ENCODE results near the gene DZIP1L.
"Not testable (repeated sequence)": the region's sequence is repeated elsewhere in the genome, so short reads cannot be mapped to it uniquely, and the experiment has no call there.

DZIP1L gene

DNA sequence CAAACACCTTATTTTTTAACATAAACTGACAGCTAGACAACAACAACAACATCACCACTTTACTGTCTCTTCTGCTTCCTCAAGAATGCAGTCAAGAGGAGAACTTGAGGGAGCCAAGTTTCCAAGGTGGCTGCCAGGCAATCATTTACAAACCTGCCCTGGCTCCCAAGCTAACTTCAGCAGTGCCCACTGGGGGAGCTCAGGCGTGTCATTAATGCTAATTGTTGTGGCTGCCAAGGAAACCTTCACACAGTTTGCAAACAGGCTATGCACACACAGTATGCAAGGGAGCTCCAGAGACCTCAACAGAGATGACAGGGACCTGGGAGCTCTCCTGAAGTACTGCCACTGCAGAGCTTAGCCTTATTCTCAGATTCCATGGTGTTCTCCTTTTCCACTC is 2.1 kb downstream of the DZIP1L start:
- TF ChIP-seq, protein P1, sequence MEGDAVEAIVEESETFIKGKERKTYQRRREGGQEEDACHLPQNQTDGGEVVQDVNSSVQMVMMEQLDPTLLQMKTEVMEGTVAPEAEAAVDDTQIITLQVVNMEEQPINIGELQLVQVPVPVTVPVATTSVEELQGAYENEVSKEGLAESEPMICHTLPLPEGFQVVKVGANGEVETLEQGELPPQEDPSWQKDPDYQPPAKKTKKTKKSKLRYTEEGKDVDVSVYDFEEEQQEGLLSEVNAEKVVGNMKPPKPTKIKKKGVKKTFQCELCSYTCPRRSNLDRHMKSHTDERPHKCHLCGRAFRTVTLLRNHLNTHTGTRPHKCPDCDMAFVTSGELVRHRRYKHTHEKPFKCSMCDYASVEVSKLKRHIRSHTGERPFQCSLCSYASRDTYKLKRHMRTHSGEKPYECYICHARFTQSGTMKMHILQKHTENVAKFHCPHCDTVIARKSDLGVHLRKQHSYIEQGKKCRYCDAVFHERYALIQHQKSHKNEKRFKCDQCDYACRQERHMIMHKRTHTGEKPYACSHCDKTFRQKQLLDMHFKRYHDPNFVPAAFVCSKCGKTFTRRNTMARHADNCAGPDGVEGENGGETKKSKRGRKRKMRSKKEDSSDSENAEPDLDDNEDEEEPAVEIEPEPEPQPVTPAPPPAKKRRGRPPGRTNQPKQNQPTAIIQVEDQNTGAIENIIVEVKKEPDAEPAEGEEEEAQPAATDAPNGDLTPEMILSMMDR (IDR thresholded peaks at IDR 0.05; ENCODE audit: borderline replicate concordance, insufficient read depth, low read depth, low read length), result no peak
- H3K4me3 ChIP-seq (ENCODE audit: low read depth, low read length), result no peak overlapping the region

DNA sequence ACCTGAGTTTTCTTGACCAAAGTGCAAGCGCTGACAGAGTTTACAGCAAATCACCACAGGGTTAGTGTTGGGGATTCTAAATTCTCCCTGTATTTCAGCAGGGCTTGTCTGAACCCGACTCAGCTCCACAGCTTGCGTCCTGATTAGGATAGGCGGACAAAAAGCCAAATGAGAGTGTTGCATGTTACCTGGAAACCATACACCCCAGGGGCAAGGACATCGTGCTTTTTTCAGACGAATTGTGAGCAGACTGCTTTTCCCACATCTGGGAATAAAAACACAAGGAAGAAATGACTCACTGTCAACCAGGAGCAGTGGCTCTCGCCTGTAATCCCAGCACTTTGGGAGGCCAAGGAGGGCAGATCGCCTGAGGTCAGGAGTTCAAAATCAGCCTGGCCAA is 3.0 kb downstream of the DZIP1L start:
- H3K4me3 ChIP-seq (ENCODE audit: low read depth, low read length), result no peak overlapping the region
- TF ChIP-seq, protein P1 (IDR thresholded peaks at IDR 0.05; ENCODE audit: borderline replicate concordance, insufficient read depth, low read depth, low read length), result no peak

DNA sequence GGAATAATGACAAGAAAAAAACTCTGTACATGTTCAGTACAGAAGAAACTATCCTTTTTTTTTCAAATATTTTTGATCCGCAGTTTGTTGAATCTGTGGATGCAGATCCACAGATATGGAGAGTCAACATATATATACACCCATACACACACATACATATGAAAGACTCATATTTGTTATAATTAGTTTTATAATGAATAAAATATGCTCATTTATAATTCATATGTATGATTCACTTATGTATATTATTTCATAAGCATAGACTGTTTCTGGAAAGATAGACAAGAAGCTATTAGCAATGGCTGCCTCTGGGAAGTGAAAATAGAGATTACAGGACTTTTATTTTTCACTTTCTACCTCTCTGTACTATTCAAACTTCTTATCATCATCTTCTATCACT is 9.8 kb downstream of the DZIP1L start:
- TF ChIP-seq, protein P1 (IDR thresholded peaks at IDR 0.05; ENCODE audit: borderline replicate concordance, insufficient read depth, low read depth, low read length), result no peak
- H3K4me3 ChIP-seq (ENCODE audit: low read depth, low read length), result no peak overlapping the region

DNA sequence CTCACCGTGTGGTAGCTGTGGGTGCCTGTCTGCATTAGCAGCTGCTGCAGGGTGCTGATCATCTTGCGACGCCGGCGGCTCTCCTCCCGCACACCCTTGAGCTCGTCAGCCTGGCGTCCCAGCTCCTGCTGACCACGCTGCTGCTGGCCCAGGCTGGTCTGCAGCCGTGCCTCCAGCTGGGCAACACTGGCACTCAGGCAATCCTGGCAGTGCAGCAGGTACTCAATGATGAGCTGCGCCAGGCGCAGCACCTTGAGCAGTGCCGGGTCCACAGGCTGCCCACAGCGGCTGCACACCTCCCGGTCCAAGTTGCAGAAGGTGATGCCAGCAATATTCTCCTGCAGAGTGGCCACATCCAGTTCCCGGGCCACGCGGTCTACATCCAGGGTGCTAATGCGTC is 11.9 kb downstream of the DZIP1L start:
- H3K4me3 ChIP-seq (ENCODE audit: low read depth, low read length), result no peak overlapping the region
- TF ChIP-seq, protein P1 (IDR thresholded peaks at IDR 0.05; ENCODE audit: borderline replicate concordance, insufficient read depth, low read depth, low read length), result no peak

DNA sequence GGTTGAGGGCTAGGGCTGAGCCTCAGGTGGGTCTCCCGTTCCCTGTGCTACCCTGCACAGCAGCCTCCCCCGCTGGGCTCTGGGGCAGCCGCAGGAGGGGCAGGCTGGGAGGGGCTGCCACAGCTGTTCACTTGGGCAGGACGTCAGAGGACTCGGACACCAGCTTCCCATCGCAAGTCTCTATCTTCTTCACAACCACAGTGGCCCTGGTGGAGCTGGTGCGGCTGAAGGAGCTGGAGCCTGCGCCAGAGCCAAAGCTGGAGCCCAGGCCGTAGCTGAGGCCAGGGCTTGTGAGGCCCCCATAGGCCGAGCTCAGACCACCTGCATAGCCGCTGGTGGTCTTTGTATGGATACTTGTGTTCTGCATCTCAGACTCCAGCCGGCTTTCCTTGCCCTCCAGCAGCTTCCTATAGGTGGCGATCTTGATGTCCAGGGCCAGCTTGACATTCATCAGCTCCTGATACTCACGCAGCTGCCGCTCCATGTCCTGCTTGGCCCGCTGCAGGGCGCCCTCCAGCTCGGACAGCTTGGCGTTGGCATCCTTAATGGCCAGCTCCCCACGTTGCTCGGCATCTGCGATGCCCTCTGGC is 14.0 kb downstream of the DZIP1L start:
- not testable (repeated sequence) for H3K4me3 ChIP-seq (ENCODE audit: low read depth, low read length)

DNA sequence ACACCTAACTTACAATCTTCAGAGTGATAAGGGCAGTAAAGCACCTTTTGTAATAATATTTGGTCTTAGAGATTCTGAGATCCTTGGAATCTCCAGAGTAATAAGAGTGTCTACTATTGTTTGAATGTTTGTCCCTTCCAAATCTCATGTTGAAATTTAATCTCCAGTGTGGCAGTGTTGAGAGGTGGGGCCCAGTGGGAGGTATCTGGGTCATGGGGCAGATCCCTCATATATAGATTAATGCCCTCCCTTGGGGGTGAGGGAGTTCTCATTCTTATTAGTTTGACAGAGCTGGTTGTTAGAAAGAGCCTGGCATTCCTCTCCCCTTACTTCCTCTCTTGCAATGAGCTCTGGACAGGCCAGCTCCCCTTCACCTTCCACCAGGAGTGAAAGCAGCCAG is 16.0 kb downstream of the DZIP1L start:
- TF ChIP-seq, protein P1 (IDR thresholded peaks at IDR 0.05; ENCODE audit: borderline replicate concordance, insufficient read depth, low read depth, low read length), result no peak
- no peak overlapping the region for H3K4me3 ChIP-seq (ENCODE audit: low read depth, low read length)

DNA sequence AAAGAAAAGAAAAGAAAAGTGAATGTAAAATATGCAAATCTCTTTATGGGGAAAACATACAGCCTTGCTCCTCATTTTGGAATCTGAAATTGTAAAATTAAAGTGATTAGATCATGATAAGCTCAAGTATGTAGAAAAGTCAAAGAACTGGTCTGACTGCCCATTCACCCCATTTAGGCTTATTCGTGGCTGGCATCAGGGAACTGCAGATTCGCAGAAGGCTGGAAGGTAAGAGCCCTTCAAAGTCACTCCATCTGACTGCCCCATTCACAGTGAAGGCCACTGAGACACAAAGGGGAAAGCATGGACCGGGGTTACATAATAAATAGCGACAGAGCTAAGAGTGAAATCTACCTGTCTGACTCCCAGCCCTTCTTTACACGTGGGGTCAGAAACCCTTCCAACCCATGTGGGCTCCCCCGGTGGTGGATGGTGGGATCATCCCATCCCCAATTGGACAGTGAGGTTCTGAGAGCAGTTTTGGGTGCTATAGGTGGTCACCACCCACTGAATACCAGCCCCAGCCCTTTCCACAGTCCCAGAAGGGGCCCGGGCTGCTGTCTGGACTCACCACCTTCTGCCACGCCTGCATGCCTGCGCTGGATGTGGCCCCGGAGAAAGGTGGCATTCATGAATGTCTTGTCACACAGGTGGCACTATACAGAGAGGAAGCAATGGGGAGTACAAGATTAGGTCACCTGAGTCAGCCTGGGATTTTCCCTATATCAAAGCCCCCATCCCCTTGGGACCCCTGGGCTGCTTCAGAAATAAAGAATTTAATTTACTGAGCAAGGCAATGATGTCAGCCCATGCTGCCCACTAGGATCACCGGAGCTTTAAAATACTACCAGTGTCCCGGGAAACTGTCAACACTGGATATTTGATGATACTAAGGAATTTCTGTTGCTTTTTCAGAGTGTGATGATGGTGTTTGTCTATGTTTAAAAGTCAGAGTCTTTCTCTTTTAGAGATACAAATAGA is 17.9 kb downstream of the DZIP1L start:
- no peak overlapping the region for H3K4me3 ChIP-seq (ENCODE audit: low read depth, low read length)
- TF ChIP-seq, protein P1 (IDR thresholded peaks at IDR 0.05; ENCODE audit: borderline replicate concordance, insufficient read depth, low read depth, low read length), result peak; percentile 73

Data from GM12875 (cell line).